Body of pancreas (tissue), 4 donors: ENCODE results near the gene RIMS4.

Source experiments
- POLR2A ChIP-seq, 3 donors: fragments of 450-650 bp; IDR thresholded peaks; one replicate each; pipeline ENCODE4 v1.6.1; 2016; ENCODE audit warnings: antibody characterized with exemption in 3 of 3, mild to moderate bottlenecking in 2 of 3
- TF ChIP-seq, protein P1 (sequence below), 7 experiments: fragments of 450-650 bp in 4 of 7; fragments of 200-600 bp in 3 of 7; sonication (generic) in 3 of 7; IDR thresholded peaks; one replicate each; pipeline ENCODE4 v1.5.1; 2016 to 2019; ENCODE audit warnings: antibody characterized with exemption in 7 of 7

DNA sequence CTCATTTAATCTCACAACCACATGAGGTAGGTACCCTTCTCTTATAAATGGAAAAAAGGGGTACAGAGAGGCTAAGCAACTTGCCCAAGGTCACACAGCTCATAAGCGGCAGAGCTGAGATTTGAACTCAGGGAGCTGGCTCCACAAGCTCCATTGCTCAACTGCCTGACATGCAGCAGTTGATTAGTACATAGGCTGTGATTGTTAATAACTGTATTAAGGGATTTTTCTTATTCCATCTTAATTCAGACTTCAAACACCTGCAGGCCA lies 88.6 kb downstream of the RIMS4 start:
- TF ChIP-seq POLR2A (IDR thresholded peaks at IDR 0.05), result no peak
- TF ChIP-seq, protein P1, sequence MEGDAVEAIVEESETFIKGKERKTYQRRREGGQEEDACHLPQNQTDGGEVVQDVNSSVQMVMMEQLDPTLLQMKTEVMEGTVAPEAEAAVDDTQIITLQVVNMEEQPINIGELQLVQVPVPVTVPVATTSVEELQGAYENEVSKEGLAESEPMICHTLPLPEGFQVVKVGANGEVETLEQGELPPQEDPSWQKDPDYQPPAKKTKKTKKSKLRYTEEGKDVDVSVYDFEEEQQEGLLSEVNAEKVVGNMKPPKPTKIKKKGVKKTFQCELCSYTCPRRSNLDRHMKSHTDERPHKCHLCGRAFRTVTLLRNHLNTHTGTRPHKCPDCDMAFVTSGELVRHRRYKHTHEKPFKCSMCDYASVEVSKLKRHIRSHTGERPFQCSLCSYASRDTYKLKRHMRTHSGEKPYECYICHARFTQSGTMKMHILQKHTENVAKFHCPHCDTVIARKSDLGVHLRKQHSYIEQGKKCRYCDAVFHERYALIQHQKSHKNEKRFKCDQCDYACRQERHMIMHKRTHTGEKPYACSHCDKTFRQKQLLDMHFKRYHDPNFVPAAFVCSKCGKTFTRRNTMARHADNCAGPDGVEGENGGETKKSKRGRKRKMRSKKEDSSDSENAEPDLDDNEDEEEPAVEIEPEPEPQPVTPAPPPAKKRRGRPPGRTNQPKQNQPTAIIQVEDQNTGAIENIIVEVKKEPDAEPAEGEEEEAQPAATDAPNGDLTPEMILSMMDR (IDR thresholded peaks at IDR 0.05), result no peak
